Smooth muscle cell of bladder (primary cell): ENCODE measurements around the gene ACAP3. TPM values are rescaled to one million over a fixed set of nuclear protein-coding genes. Genes with fewer than 3 reads are reported as not detected.

Experiments used
- total RNA-seq: library from RNA; depleted of rRNA; stranded (reverse); fragments of >200 nt; gene quantifications from 2 replicates; pipeline ENCODE4 v1.2.3, GENCODE V29; 2014

The ACAP3 gene
- 19.2 and 25.7 TPM in 2 replicates for total RNA-seq

DNA sequence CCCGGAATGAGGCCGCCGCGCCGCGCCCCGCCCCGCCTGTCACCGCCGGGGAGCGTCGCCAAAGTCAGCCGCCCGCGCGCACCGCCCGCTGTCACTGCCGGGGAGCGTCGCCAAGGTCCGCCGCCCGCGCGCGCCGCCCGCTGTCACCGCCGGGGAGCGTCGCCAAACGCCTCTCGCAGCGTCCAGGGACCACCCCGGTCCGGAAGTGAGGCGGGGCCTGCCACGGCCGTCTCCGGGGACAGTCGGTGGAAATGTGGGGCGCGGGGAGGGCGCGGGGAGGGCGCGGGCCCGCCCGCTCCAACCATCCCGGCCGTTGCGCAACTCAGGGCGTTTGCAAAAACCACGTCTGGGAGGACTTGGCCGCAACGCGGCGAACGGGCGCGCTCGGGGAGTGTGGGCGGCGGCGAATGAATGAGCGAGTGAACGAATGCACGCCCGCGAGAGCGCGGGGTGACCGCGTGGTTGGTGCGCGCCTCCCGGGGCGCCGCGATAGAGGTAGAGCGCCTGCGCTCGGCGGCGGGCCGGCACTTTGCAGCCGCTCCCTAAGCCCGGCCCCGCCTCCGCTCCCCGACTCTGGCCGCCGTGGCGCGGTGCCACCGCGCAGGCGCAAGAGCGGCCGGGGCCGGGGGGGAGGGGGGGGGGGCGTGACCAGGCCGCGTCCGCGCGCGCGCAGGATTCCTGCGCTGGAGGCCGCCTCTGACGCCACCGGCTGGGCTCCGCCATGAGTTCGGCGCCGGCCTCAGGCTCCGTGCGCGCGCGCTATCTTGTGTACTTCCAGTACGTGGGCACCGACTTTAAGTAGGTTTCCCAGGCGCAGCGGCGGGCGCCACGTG, at the start of gene ACAP3, which contains the start of gene PUSL1:
TSS of gene ACAP3 (minus strand) at position 8 of the 833 bp plus-strand sequence. CDS start 115 bp downstream, outside the sequence.
TSS of gene PUSL1 (plus strand) at position 675 of the 833 bp plus-strand sequence. CDS start at position 722, 47 bp downstream.

GRCh38 chr1:1349256-1350012, 41.7 kb upstream of the ACAP3 start, which contains the start of gene DVL1:
Gene DVL1, minus strand, starts transcription at chr1:1349418. Its CDS starts 353 bp downstream, at chr1:1349065.

GRCh38 chr1:1331068-1331965, 23.6 kb upstream of the ACAP3 start, which contains the start of gene TAS1R3:
Gene TAS1R3, plus strand, starts transcription at chr1:1331280. Its CDS starts 66 bp downstream, at chr1:1331346.

GRCh38 chr1:1324524-1325287, 17.0 kb upstream of the ACAP3 start, which contains the start of the genes CPTP and INTS11:
Gene CPTP, plus strand, starts transcription at chr1:1324802. Its CDS starts 2,109 bp downstream, at chr1:1326911.
Gene INTS11, minus strand, starts transcription at chr1:1324660. Its CDS starts 52 bp downstream, at chr1:1324608.

DNA sequence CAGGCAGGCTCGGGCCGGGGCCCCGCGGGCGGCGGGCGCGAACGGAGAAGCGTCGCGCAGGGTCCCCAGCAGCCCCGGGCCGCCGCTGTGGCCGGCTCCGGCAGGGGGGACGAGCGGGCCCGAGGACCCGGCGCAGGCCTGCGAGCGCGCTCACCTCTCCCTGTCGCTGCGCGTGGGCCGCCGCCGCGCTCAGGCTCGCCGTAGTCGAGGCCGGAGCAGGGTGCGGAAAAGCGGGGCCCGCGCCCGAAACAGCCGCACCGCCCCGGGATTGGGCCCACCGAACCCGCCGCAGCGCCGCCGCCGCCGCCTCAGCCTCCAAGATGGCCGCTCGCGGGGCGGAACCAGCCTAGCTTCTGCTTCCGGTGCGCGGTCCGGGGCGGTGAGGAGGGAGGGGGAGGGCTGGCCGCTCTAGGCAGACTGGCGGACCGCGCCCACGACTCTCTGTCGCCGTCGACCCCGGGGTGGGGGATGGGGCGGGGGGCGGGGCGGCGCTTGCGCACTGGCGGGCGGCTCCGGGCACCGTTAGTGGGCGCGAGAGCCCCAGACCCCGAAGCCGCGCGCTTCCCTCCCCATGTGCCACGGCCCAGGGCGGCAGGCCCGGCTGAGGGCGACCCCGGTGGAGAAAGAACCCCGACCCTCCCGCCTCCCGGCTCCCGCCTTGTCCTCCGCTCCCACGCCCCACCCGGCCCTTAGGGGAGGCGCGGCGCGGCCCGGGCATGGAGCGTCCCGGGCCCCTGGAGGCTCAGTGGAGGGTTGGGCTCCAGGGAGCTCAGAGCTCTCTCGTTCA, 34.0 kb downstream of the ACAP3 start, which contains the start of gene UBE2J2:
TSS of gene UBE2J2 (minus strand) at position 343 of the 787 bp plus-strand sequence. CDS start 5,862 bp downstream, outside the sequence.

DNA sequence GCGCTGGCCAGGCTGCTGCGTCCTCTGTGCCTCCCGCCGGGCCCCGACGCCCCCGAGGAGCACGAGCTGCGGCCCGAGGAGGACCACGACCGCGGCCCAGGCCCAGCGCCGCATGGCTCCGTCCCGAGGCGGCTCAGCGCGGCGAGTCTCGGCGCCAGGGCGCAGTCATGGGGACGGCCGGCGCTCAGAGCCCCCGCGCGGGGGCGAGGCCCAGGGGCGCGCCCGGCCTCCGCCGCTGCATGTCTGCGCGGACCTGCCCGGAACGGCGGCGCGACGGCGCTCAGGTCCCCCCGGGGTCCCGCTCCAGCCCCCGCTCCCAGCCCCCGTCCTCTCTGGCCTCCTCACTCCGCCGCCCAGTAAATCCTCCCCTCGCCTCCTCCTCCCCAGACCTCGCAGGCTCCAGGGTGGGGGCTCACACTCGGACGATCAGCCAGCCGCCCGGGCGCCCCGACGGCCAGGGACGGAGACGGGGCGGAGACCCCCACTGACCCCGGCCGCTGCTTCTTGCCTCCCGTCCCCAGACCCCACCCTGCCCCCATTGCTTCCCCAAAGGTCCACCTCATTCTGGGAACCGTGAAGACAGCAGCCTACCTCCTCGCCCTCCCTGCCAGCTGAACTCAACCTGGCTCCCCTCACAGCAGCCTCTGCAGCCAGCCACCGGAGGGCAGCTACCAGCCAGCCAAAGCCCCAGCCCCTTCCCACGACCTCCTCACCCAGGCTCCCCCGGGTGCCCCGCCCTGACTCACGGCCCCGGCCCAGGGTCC, 61.0 kb downstream of the ACAP3 start, which contains the start of gene C1QTNF12:
TSS of gene C1QTNF12 (minus strand) at position 146 of the 764 bp plus-strand sequence. CDS start at position 114, 32 bp downstream.

Other genes starting within 250 kb of the ACAP3 start
- not detected in 2 replicates for gene RNF223, start 233.6 kb downstream of the ACAP3 start, total RNA-seq
- 3.8 and 4.0 TPM in 2 replicates for gene C1orf159, start 191.8 kb downstream of the ACAP3 start, total RNA-seq
- gene TTLL10, start 134.1 kb downstream of the ACAP3 start, total RNA-seq, result not detected in 2 replicates
- gene TNFRSF18, start 101.3 kb downstream of the ACAP3 start, total RNA-seq, result 0.55 TPM in 1 of 2 replicates, not detected in the other
- gene TNFRSF4, start 93.8 kb downstream of the ACAP3 start, total RNA-seq, result 0.14 and 0.18 TPM in 2 replicates
- 117 and 125 TPM in 2 replicates for gene SDF4, start 75.9 kb downstream of the ACAP3 start, total RNA-seq
- gene B3GALT6, start 75.7 kb downstream of the ACAP3 start, total RNA-seq, result 16.2 and 21.7 TPM in 2 replicates
- gene C1QTNF12, start 61.2 kb downstream of the ACAP3 start, total RNA-seq, result 0.83 and 1.3 TPM in 2 replicates
- 34.0 and 44.7 TPM in 2 replicates for gene UBE2J2, start 34.1 kb downstream of the ACAP3 start, total RNA-seq
- gene SCNN1D, start 27.5 kb downstream of the ACAP3 start, total RNA-seq, result 0.71 and 0.74 TPM in 2 replicates
- gene PUSL1, start 667 bp upstream of the ACAP3 start, total RNA-seq, result 9.2 and 12.0 TPM in 2 replicates
- gene INTS11, start 16.7 kb upstream of the ACAP3 start, total RNA-seq, result 47.5 and 50.3 TPM in 2 replicates
- 7.0 and 9.1 TPM in 2 replicates for gene CPTP, start 16.9 kb upstream of the ACAP3 start, total RNA-seq
- gene TAS1R3, start 23.4 kb upstream of the ACAP3 start, total RNA-seq, result 0.14 and 0.18 TPM in 2 replicates
- gene DVL1, start 41.5 kb upstream of the ACAP3 start, total RNA-seq, result 48.4 and 72.1 TPM in 2 replicates
- 236 and 258 TPM in 2 replicates for gene MXRA8, start 50.6 kb upstream of the ACAP3 start, total RNA-seq
- 93.0 and 96.6 TPM in 2 replicates for gene AURKAIP1, start 67.3 kb upstream of the ACAP3 start, total RNA-seq
- 103 and 153 TPM in 2 replicates for gene CCNL2, start 91.4 kb upstream of the ACAP3 start, total RNA-seq
- 95.4 and 96.7 TPM in 2 replicates for gene MRPL20, start 99.4 kb upstream of the ACAP3 start, total RNA-seq
- 0.28 and 0.46 TPM in 2 replicates for gene ANKRD65, start 113.3 kb upstream of the ACAP3 start, total RNA-seq
- gene VWA1, start 127.8 kb upstream of the ACAP3 start, total RNA-seq, result 2.8 and 3.7 TPM in 2 replicates
- gene ATAD3C, start 141.8 kb upstream of the ACAP3 start, total RNA-seq, result not detected in 2 replicates
- 12.8 TPM in 2 replicates for gene ATAD3B, start 163.8 kb upstream of the ACAP3 start, total RNA-seq
- 20.9 and 25.9 TPM in 2 replicates for gene ATAD3A, start 204.2 kb upstream of the ACAP3 start, total RNA-seq
- gene TMEM240, start 232.7 kb upstream of the ACAP3 start, total RNA-seq, result 2.1 and 3.3 TPM in 2 replicates